NCI-H446 treated with DMSO at 0.1 percent for 48 hours (cell line): Measurements from ENCODE around the gene DCUN1D3.
"Not testable (repeated sequence)": the region's sequence is repeated elsewhere in the genome, so short reads cannot be mapped to it uniquely, and the experiment has no call there.

Experiments
- DNase-seq: peaks from one replicate; lab custom pipeline; 2025; lab: John Stamatoyannopoulos, UW

Gene DCUN1D3

DNA sequence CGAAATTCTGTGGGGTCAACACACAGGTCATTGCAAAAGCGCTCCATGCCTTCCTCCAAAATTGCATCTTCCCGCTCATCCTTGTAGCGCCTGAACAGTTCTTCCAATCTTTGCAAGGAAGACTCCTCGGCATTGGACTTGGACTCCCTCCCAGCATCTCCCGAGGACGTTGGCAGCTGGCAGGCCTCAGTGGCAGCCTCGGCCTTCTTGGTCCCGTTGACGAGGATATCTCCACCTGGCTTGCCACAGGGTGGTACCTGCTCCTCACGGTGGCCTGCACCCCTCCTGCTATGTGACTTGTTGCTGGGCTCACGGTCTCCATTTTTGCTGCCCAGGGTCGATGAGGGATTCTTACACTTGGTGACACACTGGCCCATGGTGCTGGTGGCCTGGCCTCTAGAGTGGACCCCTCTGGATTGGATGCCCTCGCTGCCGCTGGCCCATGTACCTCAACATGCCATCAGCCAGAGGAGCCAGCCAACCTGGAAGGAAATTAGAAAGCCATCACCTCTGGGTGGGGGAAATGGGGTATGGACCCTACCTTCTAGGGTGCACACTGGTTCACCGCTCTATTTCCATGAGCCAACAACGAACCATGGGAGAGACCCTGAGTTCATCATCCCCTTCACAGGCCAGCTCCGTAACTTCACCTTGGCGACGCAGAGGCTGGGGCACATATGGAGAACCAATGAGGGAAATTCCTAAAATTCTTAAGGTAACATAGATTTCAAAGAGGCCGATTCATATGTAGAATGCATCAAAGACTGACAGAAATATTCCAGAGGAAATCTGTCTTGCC is 37.8 kb downstream of the DCUN1D3 start:
- no peak for DNase-seq

DNA sequence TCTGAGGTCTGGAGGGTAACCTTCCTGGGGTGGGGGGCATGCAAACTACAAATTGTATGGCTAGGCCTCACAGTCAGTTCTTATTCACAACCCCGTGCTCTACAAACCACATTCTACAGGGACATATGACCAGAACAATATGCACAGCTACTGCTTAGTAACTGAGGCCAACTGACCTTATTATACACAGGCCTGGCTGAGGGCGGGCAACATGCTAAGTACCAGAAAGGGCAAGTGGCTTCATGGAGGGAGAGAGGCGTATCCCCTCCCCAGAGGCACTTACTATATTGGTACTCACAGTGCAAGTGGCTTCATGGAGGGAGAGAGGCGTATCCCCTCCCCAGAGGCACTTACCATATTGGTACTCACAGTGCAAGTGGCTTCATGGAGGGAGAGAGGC is 39.2 kb downstream of the DCUN1D3 start:
- not testable (repeated sequence) for DNase-seq

DNA sequence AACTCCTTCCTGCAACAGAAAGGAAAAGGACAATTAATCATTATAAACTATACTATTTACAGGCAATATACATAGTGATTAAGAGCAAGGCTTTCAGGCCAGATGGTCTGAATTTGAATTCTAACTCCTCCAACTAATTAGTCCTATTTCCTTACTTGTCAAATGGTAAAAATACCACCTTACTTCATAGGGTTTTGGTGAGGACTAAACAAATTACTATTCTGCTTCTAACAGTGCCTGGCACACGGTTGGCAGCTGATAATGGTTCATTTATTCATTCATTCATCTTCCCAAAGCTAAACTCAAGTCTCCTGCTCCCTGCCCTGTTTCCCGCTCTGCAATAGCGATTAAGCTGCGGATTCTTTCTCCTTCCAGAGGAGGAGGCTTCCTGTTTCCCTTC is 39.8 kb downstream of the DCUN1D3 start:
- DNase-seq: no peak

DNA sequence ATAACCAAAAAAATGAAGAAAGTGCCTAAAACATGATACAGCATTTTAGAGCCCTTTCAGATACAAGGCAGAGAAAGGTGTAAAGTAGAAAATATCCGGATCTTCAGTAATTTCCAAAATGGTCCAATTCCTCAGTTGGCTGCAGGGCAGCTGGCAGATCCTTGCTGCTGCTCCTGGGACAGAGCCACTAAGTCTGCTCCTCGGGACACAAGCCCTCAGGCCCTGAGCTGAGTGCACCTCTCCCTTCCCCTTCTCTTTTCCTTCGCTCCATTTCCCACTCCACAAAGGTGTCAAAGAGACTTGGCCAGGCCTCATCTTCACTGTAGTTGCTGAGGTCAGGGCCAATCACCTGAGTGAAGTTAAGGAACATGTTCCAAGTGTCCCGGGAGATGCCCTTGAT is 40.5 kb downstream of the DCUN1D3 start:
- DNase-seq: no peak

DNA sequence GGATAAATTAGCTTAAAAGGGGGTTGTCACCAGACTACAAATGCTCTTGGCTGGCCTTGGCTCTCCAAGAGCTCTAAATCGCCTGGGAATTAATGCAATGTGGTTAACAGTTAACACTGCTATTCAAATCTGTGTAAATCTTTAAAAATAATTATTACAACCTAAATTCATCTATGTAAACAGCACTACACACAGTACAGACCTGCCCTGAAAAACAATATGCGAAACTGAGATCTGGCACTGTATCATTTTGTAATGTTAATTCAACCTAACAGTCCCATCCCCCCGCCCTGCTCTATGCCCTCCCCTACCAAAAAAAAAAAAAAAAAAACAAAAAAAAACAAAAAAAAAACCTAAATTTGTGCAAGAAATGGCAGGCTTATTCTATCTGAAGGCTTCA is 40.9 kb downstream of the DCUN1D3 start:
- DNase-seq: no peak

DNA sequence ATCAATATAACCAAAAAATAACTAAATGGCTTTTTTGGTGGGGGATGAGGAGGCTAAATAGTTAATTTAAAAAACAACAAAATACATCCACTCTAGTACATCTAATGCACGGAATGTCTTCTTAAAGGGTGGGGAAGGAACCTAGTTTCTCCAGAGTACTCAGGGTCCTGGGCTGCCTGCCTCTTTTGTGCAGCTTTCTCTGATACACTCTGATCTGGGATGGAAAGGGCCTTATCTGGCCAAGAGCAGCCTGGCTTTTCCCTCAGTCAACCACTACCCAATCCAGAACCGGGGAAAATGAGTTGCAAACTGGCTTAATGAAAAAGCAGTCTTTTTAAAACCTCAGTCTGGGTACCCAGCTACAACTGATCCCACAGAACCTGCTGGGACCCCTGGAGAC is 42.9 kb downstream of the DCUN1D3 start:
- DNase-seq: no peak

DNA sequence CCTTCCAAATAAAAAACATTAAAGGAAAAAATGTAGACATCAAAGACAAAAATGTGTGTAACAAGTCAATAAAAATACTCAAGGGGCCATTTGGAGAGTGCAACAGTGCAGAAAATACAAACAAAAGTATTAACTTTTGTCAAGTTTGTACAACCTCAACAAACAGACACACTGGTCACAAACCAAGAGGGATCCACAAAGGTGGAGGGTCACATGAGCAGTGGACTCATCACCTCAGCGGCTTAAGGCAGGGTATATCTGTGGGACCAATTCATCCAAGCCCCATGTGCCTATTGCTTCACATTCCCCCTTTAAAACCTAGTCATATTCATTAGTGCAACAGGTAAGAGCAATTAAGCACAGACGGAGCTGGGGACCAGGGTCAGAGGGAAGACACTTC is 45.2 kb downstream of the DCUN1D3 start:
- no peak for DNase-seq

DNA sequence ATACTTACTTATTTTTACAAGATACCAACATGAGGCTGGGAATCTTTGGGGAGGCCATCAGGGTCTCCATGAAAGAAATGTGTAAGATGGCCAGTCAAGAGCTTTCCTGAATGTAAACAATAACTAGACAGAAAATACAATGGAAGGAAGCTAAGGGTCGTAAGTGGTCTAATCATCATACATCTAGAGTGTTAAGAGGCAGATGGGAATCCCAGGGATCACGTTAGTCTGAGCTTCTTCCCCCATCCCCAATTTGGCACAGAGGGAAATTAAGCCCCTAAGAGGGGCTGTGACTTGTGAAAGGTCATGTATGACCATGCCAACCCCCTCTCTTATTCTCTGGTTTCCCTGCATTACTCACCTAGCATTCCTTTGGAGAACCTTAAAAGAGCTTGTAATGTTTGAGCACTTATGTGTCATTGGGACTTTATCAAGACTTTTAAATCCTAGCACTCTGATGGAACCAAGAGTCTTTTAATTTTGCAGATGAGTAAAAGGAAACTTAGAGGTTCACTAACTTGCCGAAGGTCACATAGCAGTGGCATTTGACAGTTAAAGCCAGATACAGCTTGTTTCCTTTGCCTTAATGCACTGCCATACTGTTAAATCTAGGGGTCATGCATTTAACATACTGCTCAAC is 46.1 kb downstream of the DCUN1D3 start:
- no peak for DNase-seq

DNA sequence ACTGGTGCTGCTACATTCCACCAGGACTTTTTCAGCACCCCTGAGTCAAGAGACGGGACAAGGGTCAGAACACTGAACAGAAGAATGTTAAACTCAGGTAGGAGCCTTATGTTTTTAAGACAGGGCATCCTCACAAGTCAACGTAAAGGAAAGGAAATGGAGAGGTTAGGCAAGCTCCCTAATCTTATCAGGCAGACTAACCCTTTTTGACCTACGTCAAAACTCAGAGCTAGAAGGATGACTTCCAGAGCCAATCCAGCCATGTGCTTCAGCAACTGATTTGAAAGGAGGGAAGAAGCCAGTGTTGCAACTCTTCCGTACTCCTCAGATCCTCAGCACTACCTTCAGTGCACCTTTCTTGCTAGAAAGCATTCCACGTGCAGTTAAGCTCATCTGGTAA is 47.0 kb downstream of the DCUN1D3 start:
- DNase-seq: no peak

DNA sequence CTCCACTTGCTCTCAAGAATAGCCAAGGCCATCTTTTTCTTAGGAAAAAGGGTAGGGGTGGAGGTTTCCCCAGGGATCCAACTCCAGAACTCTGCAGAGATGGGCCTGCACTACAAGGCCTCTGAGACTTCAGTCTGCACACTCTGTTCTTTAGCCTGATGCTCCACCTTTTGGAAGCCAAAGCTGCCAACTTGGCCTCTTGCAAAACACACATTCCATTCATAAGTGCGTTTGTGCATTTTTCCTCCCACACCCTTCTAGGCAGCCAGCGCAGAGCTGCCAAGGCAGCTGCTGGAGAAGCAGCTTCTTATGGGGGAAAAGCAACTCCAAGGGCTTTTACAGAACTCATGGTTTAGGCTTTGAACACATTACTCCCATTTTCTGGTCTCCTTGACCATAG is 48.6 kb downstream of the DCUN1D3 start:
- DNase-seq: peak; percentile 14

DNA sequence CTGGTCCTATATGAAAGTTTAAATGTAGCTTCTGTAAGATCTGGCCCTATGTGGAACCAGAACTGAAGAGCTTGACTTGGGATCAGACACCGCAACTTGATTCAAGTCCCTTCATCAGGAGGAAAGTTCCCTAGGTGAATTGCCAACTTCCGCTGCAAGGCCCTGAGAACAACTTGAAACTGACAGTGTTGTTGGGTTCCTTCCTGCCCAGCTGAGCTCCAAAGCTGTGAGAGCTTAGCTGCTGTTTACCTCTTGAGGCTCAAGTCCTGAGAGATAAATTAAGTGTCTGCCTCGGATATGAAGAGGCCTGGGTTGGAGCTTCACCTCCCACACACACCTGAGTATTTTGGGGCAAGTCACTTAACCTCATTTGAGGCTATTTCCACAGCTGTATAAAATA is 49.2 kb downstream of the DCUN1D3 start:
- DNase-seq: no peak

DNA sequence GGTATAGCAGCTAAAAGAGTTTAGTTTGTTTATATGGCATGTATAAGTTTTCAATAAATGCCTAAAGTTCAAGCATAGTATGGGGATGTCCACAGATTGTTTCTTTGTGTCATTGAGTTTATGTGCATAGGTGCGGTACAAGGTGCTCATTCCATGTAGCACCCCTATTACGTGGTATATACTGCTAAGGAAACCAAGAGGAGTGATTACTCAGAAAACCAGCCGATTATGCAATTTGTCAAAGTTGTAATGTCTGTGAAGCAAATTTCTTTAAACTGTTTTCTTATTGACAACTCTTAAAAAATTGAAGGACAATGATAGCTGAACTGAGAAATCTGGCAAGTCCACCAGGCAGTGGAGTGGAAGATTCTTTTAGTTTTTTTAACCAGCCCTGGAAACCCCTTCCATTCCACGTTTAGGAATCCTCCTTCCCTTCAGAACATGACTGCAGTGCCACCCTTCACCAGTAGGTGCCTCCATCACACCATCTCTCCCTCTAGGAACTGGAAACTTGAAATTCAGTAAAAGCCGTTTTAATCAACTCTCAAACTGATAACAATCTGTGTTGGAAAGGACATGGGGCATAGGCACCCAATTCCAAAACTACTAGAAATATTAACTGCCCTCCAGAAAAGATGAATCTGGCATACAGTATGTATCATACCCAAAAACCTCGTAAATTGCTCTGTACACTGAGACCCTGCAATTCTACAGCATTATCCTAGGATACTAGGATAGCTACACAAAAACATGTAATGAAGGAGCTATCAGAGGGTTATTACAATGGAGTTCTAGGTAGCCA is 50.4 kb downstream of the DCUN1D3 start:
- DNase-seq: no peak

DNA sequence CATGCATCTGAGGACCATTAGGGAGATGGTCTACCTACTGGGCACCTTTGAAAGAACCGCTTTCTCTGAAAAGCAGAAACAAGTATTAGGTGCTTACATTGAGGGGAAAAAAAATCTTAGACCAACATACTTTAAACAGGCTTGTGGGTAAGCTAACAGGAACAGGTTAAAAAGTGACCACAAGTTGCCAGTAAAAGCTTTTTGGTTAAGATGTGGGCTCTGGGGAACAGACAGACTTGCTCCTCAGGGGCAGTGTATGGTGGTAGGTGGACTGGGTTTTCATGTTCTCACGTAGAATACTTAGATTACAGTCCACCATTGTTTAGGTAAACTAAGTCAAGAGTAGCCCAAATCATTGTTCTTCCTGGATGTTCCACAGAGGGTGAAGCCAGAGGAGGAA is 52.6 kb downstream of the DCUN1D3 start:
- no peak for DNase-seq

DNA sequence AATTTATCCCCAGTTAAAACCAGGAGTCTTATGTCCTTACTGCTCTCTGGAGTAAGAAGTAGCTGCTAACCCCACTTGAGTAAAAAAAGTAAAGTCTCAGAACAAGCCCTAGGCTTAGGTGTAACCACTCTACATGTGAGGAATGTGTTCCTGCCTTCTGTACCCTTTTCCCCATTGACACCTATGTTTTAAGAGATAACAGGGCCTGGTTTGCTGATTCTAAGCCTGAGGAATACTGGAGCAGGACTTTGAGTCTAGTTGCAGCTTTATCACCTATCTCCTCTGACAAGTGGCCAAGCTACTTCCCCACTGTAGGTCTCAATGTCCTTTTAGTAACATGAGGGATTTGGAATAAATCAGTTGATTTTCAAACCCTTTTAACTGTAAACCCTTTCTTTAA is 53.6 kb downstream of the DCUN1D3 start:
- DNase-seq: no peak

DNA sequence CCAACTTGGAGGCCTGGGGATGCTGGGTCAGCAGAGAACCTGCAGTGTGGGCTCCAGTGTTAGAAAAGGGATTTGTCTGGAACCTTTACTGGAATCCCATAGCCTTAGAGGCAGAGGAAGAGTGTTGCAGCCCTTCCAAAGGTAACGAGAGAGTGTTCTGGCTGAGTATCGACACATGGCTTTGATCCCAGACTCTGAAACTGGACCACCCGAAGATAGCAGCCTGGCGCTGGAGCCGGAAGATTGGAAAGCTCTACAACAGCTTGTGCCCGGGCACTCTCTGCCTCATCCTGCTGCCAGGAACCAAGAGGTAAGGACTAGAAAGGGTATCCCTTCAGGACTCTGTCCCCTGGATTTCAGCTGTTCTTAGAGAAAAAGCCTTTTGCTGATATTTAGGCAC is 54.1 kb downstream of the DCUN1D3 start:
- peak; percentile 26 for DNase-seq

DNA sequence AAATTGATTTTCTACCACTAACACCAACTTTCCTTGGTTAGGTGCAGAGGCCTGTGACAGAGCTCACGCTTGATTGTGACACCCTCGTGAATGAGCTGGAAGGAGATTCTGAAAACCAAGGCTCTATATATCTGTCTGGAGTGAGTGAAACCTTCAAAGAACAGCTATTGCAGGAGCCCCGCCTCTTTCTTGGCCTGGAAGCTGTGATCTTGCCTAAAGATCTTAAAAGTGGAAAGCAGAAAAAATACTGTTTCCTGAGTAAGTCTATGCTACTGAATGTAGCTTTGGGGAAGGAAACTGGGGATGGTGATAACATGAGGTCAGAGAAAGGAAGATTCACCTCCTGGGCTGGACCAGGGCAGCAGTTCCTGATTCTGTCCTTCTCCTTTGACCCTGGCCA is 55.6 kb downstream of the DCUN1D3 start:
- DNase-seq: no peak

DNA sequence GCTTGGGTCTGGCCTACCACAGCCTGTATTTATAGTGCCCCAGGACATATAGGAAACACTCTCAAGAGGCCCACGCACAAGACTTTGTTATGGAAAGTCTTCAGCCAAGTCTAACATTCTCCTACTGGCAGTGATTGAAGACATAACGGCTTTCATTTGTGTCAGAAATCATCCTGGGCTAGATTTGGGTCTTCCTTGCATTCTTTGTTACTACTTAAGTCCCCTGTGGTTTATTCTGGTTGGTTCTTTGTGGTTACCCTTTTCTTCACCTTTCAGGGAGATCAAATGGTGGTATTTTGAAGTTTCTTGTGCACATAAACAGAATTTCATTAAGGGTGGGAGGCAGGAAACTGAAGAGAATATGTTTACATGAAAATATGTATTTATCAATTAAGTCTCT is 56.1 kb downstream of the DCUN1D3 start:
- no peak for DNase-seq

DNA sequence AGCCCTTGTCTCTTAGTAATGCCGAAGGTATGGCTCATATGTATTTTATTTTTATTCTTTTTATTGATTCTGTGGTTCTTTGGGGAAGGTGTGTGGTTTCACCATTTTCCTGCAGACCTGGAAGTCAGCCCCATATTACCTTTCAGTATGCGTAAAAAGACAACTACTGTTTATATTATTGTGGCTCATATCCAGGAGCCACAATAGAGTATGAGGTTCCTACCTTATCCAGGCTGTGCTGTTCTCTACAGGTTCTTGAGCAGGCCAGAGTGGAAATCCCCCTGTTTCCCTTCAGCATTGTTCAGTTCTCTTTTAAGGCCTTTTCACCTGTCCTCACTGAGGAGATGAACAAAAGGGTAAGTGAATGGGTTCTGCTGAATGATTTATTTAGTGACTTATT is 60.7 kb downstream of the DCUN1D3 start:
- DNase-seq: no peak

DNA sequence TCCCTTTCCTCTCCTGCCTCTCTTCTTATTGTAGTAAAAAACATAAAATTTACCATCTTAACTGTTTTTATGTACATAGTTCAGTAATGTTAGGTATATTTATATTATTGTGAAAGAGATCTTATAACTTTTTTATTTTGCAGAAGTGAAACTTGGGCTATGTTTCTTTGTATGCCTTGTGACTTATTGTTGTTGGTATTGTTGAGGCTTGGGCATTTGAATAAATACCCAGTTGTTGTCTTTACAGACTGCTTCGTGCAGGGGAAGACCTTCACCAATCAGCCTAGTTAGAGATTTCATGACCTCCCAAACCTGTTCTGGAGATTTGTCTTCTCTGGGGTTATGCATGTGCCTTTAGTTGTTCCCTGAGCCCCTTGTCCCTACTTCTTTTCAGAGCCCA is 61.9 kb downstream of the DCUN1D3 start:
- DNase-seq: no peak

DNA sequence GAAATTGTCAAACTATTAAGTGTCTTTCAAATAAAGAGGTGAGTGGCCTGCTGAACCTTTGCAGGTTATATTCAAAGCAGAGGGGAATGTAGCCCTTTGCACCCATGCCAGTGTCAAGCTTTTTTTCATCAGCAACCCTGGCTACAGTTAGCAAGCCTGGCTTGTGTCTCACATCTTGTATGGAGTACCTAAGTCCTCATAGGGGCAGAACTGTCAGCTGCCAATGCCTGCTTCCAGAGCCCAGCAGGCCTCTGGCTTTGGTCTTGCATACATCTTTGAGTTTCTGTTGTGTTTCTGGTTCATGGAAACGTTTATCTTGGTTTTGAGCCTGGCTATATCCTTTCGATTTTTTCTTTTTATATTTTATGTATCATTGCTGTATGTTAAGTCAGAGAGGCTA is 67.1 kb downstream of the DCUN1D3 start:
- peak; percentile 27 for DNase-seq

DNA sequence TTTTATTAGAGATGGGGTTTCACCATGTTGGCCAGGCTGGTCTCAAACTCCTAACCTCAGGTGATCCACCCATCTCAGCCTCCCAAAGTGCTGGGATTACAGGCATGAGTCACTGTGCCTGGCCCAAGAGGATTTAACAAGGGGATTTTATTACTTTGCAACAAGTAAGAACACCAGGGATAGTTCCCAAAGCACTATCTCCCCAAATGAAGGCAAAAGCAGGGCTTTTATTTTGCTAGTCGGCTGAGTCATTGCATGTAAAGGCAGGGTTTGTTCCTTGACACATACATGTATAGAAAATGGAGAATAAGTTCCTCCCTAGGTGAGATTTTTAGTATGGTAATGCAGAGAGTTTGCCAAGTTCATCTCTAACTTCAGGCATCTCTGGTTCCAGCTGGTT is 69.8 kb downstream of the DCUN1D3 start:
- no peak for DNase-seq

DNA sequence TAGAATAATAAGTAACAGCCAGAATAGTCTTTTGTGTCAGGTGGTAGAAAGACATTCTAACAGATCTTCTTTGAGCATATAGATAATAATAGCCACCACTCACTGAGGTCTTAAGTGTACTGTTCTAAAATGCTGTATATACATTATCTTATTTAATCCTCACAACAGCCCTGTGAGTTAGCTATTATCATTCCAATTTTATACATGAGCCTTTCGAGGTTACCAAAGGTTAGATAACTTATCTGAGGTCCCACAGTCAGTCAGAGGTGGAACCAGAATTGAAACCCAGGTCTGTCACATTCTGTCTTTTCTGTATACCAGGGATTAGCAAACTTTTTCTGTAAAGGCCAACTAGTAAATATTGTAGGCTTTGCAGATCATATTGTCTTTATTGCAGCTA is 70.6 kb downstream of the DCUN1D3 start:
- no peak for DNase-seq

DNA sequence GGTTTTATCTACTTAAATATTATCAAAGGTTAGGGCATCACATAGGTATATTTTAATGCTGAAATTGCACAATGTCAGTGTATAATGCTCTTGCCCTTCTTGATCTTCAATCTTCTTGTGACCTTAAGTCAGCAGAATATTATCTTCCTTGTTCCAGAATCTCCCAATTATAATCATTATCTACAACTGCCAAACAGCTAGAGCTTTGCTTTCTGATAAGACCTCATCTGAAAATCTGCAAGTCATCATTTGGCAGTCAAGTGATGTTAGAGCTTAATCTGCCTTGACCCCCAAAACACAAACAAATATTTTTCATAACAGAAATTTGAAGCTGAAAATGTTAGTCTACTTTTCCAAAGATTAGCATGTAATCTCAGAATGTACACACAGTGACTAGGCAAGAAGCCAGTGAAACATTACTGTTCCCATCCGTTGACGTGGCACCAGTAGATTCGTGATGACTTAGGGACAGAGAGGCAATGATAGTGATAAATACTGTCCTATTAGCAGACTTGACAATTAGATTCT is 74.1 kb downstream of the DCUN1D3 start:
- no peak for DNase-seq
